Esophagus squamous epithelium (tissue), 4 donors: ENCODE results near the gene INPP4B.

Experiments
- CTCF ChIP-seq, 6 experiments: fragments of 450-650 bp in 4 of 6; fragments of 200-600 bp in 2 of 6; sonication (generic) in 2 of 6; IDR thresholded peaks; one replicate each; pipeline ENCODE4 v1.5.1; 2016 to 2019; ENCODE audit warnings: antibody characterized with exemption in 6 of 6, mild to moderate bottlenecking in 4 of 6, moderate library complexity in 4 of 6
- POLR2A ChIP-seq, 4 donors: fragments of 450-650 bp; IDR thresholded peaks; one replicate each; pipeline ENCODE4 v1.6.1; 2017; ENCODE audit warnings: antibody characterized with exemption in 4 of 4, mild to moderate bottlenecking in 4 of 4, moderate library complexity in 3 of 4

DNA sequence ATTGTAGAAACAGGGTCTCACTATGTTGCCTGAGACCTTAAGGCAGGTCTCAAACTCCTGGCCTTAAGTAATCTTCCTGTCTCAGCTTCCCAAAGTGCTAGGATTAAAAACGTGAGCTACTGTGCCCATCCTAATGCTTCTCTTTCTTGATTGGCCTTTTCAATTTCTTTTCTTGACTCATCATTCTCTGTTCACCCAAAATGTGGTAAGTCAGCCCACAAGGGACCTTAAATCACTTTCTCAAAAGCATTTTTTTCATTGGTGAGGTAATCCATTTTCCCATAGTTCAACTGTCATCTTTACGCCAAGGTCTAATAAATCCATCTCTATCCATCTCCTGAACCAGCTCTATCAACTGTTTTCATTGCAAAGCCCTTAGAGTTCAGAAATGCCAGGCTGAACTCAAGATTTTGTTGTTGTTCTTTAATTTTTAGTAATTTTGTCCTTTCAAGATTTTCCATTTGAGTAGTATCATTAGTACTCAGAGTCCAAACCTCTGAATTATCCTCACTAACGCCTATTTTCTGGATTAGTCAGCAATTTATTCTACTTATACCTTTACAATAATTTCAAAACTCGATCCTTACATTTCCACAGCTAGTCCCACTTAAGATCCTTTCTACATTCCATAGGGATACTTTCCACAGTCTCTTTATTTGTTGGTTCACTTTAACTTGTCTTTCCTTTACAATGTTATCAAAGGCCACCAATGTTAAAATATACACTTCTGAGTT lies 681.2 kb downstream of the INPP4B start:
- no peak for TF ChIP-seq POLR2A (IDR thresholded peaks at IDR 0.05)
- no peak for TF ChIP-seq CTCF (IDR thresholded peaks at IDR 0.05)
